SIG-M5 treated with dmso at 0.1 percent for 504 hours (cell line): ENCODE measurements around the gene CBX5.
"Not testable (repeated sequence)": the region's sequence is repeated elsewhere in the genome, so short reads cannot be mapped to it uniquely, and the experiment has no call there.

Experiments used
- DNase-seq: peaks from one replicate; lab custom pipeline; 2025; ENCODE audit not compliant: unreplicated experiment; lab: John Stamatoyannopoulos, UW

Gene CBX5

GRCh38 chr12:54200412-54200811 is 79.5 kb downstream of the CBX5 start:
- no peak for DNase-seq

DNA sequence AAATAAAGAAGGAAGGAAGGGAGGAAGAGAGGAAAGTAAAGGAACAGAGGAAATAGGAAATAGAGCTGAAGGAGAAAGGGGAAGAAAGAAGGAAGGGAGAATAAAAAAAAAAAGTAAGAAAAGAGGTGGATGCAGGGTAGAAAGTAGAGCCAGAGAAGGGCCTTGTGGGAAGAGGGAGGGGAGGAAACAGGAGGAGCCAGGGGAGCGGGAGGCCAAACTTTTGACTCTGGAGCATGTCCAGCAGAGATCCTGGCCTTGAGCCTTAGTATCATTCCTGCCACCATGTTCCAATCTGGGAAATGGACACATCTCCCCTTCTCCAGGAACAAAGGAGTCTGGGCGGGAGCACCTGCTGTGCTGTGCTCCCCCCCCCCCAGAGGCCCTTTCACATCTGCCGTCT is 80.0 kb downstream of the CBX5 start:
- DNase-seq, result no peak

DNA sequence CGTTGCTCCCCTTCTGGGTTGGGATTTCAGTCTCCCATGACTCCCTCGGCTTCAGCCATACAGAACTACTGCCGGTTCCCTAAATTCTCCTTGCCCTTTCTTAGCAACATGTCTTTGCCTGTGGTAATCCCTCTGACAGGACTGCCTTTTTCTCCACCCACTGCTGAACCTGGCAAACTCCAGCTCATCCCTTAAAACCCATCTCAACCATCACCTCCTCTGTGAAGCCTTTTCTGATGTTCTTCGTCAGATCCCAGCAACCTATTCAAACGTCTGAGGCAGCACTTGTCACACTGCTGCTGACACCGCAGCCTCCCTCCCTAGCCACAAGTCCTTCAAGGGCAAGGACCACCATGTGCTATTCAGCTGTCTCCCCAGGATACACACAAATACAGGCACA is 80.9 kb downstream of the CBX5 start:
- no peak for DNase-seq

GRCh38 chr12:54197431-54197909 is 82.5 kb downstream of the CBX5 start:
- no peak for DNase-seq

- no peak for DNase-seq
These were observed 82.9 kb downstream of the CBX5 start for GRCh38 chr12:54197010-54197409.

- peak; percentile 46 for DNase-seq
These were observed 83.5 kb downstream of the CBX5 start for GRCh38 chr12:54196396-54196795.

GRCh38 chr12:54195737-54196347 is 84.1 kb downstream of the CBX5 start:
- DNase-seq, result peak; percentile 79

- no peak for DNase-seq
These were observed 84.7 kb downstream of the CBX5 start for GRCh38 chr12:54195080-54195736.

- DNase-seq, result not testable (repeated sequence)
These were observed 85.3 kb downstream of the CBX5 start for GRCh38 chr12:54194611-54195010.

- no peak for DNase-seq
These were observed 86.5 kb downstream of the CBX5 start for GRCh38 chr12:54193434-54193833.

DNA sequence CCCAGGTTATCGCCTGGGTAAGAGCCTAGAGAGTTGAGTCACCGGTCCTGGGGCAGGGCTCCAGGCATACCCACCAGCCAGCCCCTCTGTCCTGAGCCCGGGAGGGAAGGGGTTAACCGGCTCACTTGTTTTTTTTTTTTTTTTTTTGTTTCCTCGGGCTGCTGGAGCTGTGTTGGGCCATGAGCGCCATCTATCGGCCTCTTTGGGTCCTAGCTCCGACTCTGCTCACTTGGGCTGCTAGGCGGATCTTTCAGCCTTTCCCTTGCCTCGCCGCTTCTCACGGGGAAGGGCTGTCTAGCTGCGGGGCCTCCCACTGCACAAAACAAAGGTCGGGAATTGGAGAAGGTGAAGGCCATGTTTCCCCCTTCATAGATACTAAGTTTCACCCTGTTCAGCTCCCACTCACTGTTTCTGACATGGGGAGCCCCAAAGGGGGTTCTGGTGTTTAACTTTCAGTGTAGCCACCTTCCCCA is 88.3 kb downstream of the CBX5 start:
- DNase-seq, result peak; percentile 80

- no peak for DNase-seq
These were observed 88.8 kb downstream of the CBX5 start for GRCh38 chr12:54191126-54191525.

DNA sequence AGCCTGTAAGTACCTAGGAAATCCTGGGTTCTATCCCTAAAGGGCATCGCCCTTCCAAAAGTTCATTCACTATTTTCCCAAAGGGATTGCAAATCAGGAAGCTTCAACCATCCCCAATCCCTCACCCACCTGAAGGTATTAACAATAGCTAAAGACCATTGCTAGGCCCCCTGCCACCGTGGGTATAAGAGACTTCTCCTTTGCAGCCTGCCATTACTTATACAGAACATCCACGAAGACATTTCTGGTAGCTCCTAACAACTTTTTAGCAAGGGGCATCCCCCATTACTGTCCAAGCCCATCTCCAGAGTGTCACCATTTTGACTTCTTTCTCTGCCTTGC is 90.8 kb downstream of the CBX5 start:
- DNase-seq, result no peak

DNA sequence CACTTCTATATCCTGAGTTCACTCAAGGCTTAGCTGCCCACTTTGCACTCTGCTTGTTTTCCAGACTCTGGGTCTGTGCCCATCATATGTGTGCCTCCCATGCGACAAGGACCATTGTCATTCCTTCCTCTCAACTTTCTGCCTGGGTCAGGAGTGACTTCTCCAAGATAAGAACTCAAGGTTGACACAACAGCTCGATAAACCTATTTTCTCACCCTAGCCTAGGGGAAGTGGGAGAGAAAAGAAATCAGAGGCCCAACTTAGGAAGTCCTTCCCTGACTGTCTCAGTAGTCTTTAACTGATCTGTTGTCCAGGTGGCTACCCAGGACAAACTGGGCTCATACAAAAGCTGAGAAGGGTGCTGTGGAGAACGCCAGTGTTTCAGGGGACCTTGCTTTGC is 92.8 kb downstream of the CBX5 start:
- no peak for DNase-seq

DNA sequence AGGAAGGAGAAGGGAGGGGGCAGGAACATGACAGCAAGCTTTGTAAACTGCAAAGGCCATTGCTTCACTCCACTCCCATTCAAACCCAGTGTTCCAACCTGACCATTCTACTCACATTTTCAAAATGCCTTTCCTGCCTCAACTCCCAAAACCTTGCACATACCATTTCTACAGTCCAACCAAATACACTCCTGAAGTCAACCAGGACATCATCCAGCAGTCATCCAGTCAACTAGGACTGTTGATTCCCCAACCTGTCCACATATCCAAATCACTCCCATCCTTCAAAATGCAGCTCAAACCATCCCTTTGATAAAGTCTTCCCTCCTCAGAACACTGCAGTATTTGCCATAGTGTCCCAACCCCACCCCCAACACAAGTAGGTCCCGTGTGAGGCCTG is 94.0 kb downstream of the CBX5 start:
- DNase-seq, result no peak

DNA sequence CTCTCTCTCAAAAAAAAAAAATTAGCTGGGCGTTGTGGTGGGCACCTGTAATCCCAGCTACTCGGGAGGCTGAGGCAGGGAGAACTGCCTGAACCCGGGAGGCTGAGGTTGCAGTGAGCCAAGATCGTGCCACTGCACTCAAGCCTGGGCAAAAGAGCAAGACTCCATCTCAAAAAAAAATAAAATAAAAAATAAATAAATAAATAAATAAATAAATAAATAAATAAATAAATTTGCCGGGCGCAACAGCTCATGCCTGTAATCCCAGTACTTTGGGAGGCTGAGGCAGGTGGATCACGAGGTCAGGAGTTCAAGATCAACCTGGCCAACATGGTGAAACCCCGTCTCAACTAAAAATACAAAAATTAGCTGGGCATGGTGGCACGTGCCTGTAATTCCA is 94.6 kb downstream of the CBX5 start:
- not testable (repeated sequence) for DNase-seq

- no peak for DNase-seq
These were observed 95.7 kb downstream of the CBX5 start for GRCh38 chr12:54184024-54184805.

GRCh38 chr12:54182981-54183380 is 96.9 kb downstream of the CBX5 start:
- no peak for DNase-seq

- DNase-seq, result no peak
These were observed 97.8 kb downstream of the CBX5 start for GRCh38 chr12:54182086-54182485.
